ENCODE measurements around the gene PPP1R13B.

DNA sequence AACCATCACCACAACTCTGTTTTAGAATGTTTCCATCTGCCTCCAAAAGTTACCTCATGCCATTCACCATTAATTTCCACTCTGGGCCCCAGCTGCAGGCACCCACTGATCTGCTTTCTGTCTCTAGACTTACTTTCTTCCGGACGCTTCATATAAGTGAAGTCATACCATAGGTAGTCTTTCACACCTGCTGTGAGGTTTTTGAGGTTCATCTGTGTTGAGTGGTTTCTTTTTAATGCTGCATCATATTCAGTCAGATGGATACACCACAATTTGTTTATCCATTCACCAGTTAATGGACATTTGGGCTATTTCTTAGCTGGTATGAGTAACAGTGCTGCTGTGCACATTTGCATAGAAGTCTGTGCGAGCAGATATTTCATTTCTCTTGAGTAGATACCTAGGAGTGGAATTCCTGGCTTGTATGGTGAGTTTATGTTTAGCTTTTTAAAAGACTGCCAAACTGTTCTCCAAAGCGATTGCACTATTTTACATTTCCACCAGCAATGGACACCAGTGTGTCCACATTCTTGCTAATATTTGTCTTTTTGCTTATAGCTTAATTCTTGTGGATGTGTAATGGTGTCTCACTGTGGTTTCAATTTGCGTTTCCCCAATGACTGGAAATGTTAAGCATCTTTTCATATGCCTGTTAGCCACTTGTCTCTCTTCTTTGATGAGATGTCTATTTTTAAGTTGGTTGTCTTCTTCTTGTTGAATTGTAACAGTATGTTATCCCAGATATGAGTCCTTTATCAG lies 83.5 kb downstream of the PPP1R13B start:
- TF ChIP-seq, protein P1, sequence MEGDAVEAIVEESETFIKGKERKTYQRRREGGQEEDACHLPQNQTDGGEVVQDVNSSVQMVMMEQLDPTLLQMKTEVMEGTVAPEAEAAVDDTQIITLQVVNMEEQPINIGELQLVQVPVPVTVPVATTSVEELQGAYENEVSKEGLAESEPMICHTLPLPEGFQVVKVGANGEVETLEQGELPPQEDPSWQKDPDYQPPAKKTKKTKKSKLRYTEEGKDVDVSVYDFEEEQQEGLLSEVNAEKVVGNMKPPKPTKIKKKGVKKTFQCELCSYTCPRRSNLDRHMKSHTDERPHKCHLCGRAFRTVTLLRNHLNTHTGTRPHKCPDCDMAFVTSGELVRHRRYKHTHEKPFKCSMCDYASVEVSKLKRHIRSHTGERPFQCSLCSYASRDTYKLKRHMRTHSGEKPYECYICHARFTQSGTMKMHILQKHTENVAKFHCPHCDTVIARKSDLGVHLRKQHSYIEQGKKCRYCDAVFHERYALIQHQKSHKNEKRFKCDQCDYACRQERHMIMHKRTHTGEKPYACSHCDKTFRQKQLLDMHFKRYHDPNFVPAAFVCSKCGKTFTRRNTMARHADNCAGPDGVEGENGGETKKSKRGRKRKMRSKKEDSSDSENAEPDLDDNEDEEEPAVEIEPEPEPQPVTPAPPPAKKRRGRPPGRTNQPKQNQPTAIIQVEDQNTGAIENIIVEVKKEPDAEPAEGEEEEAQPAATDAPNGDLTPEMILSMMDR (IDR thresholded peaks at IDR 0.05) = no peak
- no peak for TF ChIP-seq REST (IDR thresholded peaks at IDR 0.05; ENCODE audit: insufficient read depth in 1 of 2, low read depth in 2 of 2, low read length in 1 of 2)
